SU-DHL-6 (cell line): ENCODE data around the gene MYBPC3.

ENCODE experiments used
- EZH2phosphoT487 ChIP-seq: fragments of 200-600 bp; sonication (generic), shearing (Covaris generic); conservative IDR thresholded peaks from 2 replicates; pipeline ENCODE4 v1.6.1; 2018; ENCODE audit warnings: mild to moderate bottlenecking, antibody characterized with exemption, low read length, moderate library complexity, mixed read lengths
- TF ChIP-seq, protein P1 (sequence below): fragments of 200-600 bp; sonication (generic); IDR thresholded peaks from one replicate; pipeline ENCODE4 v1.5.1; 2017; ENCODE audit warnings: antibody characterized with exemption, mild to moderate bottlenecking, low read length, moderate library complexity; ENCODE audit not compliant: insufficient read depth, poor library complexity, severe bottlenecking

DNA sequence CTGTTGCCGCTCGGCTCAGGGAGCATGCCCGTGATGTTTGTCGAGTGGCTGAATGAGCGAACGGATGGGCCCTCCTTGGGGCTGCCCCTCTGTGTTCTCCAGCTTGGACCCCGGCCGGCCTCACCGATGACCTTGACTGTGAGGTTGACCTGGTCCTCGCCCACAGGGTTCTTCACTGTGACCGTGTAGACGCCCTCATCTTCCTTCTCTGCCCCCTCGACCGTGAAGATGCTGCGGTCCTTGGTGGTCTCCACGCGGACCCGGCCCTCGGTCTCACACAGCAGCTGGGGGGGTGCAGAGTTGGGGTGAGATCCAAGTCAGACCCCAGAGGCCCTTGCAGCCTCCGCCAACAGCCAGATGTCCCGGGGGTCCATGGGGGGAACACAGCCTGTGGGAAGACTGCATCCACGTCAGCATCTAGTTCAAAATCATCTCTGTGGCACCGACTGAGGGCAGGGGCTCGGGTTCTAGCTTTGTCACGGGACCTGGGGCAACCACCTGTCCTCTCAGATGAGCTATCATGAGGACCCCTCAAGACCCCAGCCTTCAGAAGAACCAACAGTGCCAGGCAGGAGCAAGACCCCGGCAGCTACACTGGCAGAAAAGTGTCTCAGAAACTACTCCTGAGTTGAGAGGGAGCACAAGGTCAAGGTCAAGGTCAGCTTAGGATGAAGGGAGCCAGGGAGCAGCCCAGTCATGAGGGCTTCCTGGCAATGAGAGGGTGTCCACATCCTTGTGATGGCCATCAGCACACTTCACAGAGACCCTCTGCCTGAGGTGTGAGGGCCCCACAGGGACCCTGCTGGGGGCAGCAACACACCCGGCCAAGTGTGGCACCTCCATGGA, 13.9 kb downstream of the MYBPC3 start:
- TF ChIP-seq, protein P1, sequence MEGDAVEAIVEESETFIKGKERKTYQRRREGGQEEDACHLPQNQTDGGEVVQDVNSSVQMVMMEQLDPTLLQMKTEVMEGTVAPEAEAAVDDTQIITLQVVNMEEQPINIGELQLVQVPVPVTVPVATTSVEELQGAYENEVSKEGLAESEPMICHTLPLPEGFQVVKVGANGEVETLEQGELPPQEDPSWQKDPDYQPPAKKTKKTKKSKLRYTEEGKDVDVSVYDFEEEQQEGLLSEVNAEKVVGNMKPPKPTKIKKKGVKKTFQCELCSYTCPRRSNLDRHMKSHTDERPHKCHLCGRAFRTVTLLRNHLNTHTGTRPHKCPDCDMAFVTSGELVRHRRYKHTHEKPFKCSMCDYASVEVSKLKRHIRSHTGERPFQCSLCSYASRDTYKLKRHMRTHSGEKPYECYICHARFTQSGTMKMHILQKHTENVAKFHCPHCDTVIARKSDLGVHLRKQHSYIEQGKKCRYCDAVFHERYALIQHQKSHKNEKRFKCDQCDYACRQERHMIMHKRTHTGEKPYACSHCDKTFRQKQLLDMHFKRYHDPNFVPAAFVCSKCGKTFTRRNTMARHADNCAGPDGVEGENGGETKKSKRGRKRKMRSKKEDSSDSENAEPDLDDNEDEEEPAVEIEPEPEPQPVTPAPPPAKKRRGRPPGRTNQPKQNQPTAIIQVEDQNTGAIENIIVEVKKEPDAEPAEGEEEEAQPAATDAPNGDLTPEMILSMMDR = no peak
- no peak for TF ChIP-seq EZH2phosphoT487
